NCI-H510A (cell line): Measurements from ENCODE around the gene LAMTOR5.
"Not testable (repeated sequence)": the region's sequence is repeated elsewhere in the genome, so short reads cannot be mapped to it uniquely, and the experiment has no call there.

Experiments used
- DNase-seq: peaks from one replicate; lab custom pipeline; 2025; lab: John Stamatoyannopoulos, UW

The LAMTOR5 gene

GRCh38 chr1:110407260-110408210, at the start of gene LAMTOR5:
Gene LAMTOR5, minus strand, starts transcription at chr1:110407694. Its CDS starts 74 bp downstream, at chr1:110407620.
- DNase-seq = peak; percentile 89

DNA sequence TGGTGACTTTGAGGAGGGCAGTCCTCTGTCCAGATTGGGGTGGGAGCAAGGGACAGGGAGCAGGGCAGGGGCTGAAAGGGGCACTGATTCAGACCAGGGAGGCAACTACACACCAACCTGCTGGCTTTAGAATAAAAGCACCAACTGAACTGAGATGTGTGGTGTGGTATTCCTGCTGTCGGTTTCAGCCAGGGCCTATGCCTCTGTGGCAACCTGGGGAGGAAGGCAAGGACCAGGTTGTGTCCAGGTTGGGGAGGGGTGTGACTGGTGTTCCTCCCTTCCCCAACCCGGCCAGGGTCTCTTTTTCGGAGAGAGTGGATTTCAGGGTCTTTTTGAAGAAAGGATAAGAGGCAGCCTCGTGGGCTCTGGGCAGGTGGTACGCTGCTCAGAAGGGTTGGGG, 49.7 kb upstream of the LAMTOR5 start:
- DNase-seq = no peak

DNA sequence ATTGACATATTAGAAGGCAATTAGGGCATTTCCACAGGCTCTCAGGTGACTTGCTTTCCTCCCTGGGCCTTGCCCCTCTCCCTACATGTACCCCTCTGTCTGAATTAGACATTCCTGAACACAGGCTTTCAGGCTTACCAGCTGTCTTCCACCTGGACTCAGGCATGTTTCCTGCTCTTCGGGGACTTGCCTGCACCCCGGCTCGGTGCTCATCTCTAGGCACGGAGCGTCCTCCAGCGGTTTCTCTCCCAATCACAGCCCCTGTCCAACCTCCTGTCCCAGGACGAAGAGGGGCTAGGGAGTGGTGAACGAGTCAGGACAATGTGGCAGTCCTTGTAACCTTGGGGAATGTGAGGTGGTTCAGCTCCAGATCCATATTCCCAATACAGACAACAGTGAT, 47.7 kb upstream of the LAMTOR5 start:
- no peak for DNase-seq

DNA sequence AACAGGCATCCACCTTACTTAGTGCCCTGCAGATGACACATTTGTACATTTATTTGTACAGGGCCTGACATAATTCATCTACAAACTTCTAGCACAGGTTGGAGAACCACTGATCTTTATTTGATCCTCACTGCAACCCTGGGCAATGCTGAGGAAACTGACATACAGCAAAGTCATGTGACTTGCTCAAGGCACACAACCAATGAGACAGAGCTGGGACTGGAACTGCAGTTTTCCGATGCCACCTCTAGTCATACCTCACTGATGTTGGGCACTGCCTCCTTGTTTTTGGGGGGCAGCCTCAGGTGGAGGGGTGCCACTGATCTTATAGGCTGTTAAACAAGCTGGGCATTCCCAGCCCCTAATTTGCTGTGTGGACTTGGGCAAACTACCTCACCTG, 46.8 kb upstream of the LAMTOR5 start:
- no peak for DNase-seq

GRCh38 chr1:110453829-110454228, 46.3 kb upstream of the LAMTOR5 start:
- DNase-seq = no peak

- no peak for DNase-seq
These were observed 44.8 kb upstream of the LAMTOR5 start for GRCh38 chr1:110452330-110452729.

DNA sequence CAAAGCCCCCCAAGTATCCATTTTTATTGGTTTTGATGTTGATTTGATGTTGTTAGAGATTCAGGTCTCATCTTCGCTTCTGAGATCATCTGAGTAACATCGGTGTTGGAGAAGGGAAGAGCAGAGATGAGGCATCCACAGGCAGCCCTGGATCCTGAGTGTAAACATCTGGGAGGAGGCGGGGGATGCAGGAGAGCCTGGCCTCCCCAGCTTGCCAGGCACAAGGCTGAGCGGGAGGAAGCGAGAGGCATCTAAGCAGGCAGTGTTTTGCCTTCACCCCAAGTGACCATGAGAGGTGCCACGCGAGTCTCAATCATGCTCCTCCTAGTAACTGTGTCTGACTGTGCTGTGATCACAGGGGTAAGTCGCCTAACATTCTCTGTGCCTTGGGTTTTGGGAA, 43.4 kb upstream of the LAMTOR5 start, which contains the start of gene PROK1:
TSS of gene PROK1 (plus strand) at position 221 of the 400 bp plus-strand sequence. CDS start at position 289, 68 bp downstream.
- DNase-seq = no peak

GRCh38 chr1:110449661-110450651, 42.5 kb upstream of the LAMTOR5 start:
- DNase-seq = no peak

DNA sequence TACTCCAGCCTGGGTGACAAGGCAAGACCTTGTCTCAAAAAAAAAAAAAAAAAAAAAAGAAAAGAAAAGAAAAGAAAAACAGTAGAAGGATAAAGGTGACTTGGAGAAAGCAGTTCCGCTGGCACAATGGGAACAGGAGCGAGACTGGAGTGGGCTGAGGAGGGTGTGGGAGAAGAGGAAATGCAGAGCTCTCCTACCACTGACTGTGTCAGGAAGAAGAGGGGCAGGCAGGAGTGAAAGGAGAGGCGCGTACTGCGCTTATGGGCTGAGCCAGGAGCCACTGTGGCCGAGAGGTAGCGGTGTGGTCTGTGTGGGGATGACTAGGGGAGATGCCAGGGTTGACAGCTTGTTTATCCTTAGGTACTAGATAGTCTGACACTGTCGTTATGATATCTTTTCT, 37.1 kb upstream of the LAMTOR5 start:
- DNase-seq = no peak

- no peak for DNase-seq
These were observed 36.0 kb upstream of the LAMTOR5 start for GRCh38 chr1:110443451-110443850.

- no peak for DNase-seq
These were observed 34.4 kb upstream of the LAMTOR5 start for GRCh38 chr1:110441888-110442287.

GRCh38 chr1:110440877-110441276, 33.4 kb upstream of the LAMTOR5 start:
- no peak for DNase-seq

GRCh38 chr1:110439873-110440272, 32.4 kb upstream of the LAMTOR5 start:
- DNase-seq = not testable (repeated sequence)

DNA sequence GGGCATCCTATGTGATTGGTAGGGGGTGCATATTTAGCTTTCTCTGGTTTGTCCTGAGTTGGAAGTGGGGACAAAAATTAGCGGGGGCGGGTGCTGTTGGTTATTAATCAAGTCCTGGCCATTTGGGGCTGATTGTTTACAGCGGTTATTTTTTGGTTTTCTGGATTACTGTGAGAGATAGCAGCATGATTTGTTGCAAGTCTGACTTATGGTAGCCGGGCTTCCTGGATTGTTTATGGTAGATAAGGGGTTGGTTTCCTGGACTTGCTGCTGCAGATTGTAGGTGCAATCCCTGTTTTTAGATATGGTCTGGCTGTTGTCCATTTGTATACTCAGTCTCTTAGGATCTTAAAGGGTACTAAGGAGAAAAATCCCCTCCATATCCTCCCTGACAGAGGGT, 31.4 kb upstream of the LAMTOR5 start:
- DNase-seq = no peak

GRCh38 chr1:110437645-110438299, 30.3 kb upstream of the LAMTOR5 start:
- not testable (repeated sequence) for DNase-seq

DNA sequence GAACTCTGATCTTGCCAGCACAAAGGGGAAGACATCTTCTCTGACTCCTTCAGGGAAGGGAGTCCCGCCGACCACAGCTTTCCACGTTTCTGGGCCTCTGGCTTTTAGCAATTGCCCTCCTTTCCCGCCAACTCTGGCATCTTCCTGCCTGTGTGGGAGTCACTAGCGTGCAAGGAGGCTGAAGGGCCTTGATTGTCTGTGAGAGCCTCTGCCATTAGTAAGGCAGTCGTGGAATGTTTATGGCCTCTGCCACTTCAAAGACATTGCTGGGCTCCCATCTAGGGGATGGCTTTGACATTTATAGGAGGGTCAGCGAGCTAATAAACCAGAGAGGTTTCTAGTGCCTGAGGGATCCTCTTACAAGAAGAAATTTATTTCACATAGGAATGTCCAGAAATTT, 29.1 kb upstream of the LAMTOR5 start:
- DNase-seq = no peak

GRCh38 chr1:110434946-110435345, 27.5 kb upstream of the LAMTOR5 start:
- DNase-seq = no peak

DNA sequence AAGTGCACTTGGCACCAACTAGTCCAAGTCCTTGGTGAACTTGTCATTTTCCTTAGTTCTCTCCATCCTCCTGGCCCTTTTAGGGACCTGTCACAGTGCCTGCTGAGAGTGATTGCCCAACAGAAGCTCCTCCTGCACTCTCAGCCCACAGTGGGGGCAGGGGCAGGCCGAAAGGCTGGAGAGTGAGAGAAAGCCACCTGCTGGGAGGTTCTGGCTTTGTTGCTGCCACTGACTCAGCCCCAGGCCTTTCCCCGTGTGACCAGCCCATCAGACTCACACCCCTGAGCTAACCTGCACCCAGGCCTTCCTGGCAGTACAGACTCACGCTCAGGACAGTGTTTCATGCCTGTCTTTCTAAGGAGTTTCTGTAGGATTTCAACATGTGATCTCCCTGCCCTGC, 26.3 kb upstream of the LAMTOR5 start:
- DNase-seq = peak; percentile 41

- no peak for DNase-seq
These were observed 25.7 kb upstream of the LAMTOR5 start for GRCh38 chr1:110433213-110433612.

DNA sequence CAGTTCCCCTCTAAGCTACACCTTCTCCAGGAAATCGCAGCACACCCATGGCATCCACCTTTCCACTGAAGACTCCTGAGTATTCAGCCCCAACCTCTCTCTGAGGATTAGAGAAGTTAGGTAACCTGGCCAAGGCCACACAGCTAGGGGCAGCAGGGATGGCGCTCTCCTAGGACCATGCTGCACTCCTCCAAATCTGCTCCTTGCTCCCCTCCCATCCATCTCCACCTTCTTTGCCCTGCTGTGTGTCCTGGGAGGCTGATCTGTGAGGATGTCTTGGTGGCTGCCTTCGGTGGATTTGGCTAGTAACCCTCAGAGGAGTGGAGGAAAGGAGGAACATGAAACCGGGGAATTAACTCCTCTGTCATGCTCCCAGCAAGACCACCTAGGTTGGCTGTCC, 23.4 kb upstream of the LAMTOR5 start:
- DNase-seq = no peak

- DNase-seq = no peak
These were observed 22.9 kb upstream of the LAMTOR5 start for GRCh38 chr1:110430366-110430765.

DNA sequence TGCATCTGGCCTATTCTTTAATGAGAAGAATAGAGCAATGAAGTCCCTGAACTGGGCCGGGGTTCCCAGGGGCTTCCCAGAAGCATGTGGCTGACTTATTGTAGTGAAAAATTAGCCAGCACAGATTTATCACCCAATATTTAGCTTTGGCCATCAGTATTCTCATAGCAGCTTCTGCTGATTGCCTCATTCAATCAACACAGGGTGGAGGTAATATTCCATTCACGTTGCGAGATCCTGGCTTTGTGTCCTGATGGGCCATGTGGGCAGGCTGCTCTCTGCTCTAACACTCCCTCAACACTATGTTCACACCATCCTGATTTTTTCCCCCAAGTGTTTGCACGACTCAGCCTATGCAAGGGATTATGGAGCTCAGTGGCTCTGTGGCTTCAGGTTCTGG, 21.5 kb upstream of the LAMTOR5 start:
- DNase-seq = no peak
